WTC11 (cell line): Measurements from ENCODE around the gene BCAS3.
"Not testable (repeated sequence)": the region's sequence is repeated elsewhere in the genome, so short reads cannot be mapped to it uniquely, and the experiment has no call there.

Experiments used
- ATF6 ChIP-seq: sonication (generic); formaldehyde crosslinking; IDR thresholded peaks from 2 replicates; pipeline ENCODE4 v1.8.1; 2023; ENCODE audit warnings: mild to moderate bottlenecking, missing genetic modification reagents
- CBFB ChIP-seq: sonication (generic); formaldehyde crosslinking; IDR thresholded peaks from 2 replicates; pipeline ENCODE4 v1.8.1; 2022; ENCODE audit warnings: mild to moderate bottlenecking, low read depth, missing genetic modification reagents
- CREB1 ChIP-seq: sonication (generic); formaldehyde crosslinking; IDR thresholded peaks from 2 replicates; pipeline ENCODE4 v1.8.0; 2023; ENCODE audit warnings: mild to moderate bottlenecking, missing genetic modification reagents
- E2F1 ChIP-seq: sonication (generic); formaldehyde crosslinking; IDR thresholded peaks from 2 replicates; pipeline ENCODE4 v1.8.0; 2022; ENCODE audit warnings: mild to moderate bottlenecking, missing genetic modification reagents
- FOXJ3 ChIP-seq: sonication (generic); formaldehyde crosslinking; IDR thresholded peaks from 2 replicates; pipeline ENCODE4 v1.9.0; 2021; ENCODE audit warnings: missing genetic modification reagents, mild to moderate bottlenecking, borderline replicate concordance
- GTF2I ChIP-seq: fragments of 250-450 bp; sonication (Bioruptor Pico); conservative IDR thresholded peaks from 2 replicates; pipeline ENCODE4 v1.4.0; 2021; ENCODE audit warnings: mild to moderate bottlenecking
- JUN ChIP-seq: sonication (generic); formaldehyde crosslinking; IDR thresholded peaks from 2 replicates; pipeline ENCODE4 v1.8.0; 2023; ENCODE audit warnings: mild to moderate bottlenecking, missing genetic modification reagents
- NR2C2 ChIP-seq: sonication (generic); formaldehyde crosslinking; IDR thresholded peaks from 2 replicates; pipeline ENCODE4 v1.8.0; 2022; ENCODE audit warnings: mild to moderate bottlenecking, missing genetic modification reagents
- USF1 ChIP-seq: sonication (generic); formaldehyde crosslinking; IDR thresholded peaks from 2 replicates; pipeline ENCODE4 v1.8.0; 2022; ENCODE audit warnings: mild to moderate bottlenecking, missing genetic modification reagents
- ZNF423 ChIP-seq: fragments of 250-450 bp; sonication (Bioruptor Pico); IDR thresholded peaks from 2 replicates; pipeline ENCODE4 v2.1.2; 2022; ENCODE audit warnings: mild to moderate bottlenecking, moderate library complexity
- ZNF512 ChIP-seq: sonication (generic); formaldehyde crosslinking; IDR thresholded peaks from 2 replicates; pipeline ENCODE4 v1.8.1; 2022; ENCODE audit warnings: missing genetic modification reagents, borderline replicate concordance
- TF ChIP-seq, protein P1 (sequence below): fragments of 200-600 bp; IDR thresholded peaks from 2 replicates; pipeline ENCODE4 v1.8.0; 2022; ENCODE audit warnings: antibody characterized with exemption
- TF ChIP-seq, protein P2 (sequence below): sonication (generic); formaldehyde crosslinking; conservative IDR thresholded peaks from 2 replicates; pipeline ENCODE4 v1.8.1; 2022; ENCODE audit warnings: mild to moderate bottlenecking, missing genetic modification reagents

DNA sequence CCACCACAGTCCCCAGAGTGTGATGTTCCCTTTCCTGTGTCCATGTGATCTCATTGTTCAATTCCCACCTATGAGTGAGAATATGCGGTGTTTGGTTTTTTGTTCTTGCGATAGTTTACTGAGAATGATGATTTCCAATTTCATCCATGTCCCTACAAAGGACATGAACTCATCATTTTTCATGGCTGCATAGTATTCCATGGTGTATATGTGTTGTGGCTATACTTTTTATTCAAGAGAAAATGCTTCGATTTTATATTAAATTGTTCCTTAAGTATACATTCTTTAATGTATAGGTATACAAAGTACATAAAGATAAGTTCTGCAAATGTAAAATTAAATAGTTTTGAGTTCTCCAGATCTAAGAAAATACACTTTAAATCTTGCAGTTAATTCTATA lies 328.3 kb downstream of the BCAS3 start:
- TF ChIP-seq, protein P1, sequence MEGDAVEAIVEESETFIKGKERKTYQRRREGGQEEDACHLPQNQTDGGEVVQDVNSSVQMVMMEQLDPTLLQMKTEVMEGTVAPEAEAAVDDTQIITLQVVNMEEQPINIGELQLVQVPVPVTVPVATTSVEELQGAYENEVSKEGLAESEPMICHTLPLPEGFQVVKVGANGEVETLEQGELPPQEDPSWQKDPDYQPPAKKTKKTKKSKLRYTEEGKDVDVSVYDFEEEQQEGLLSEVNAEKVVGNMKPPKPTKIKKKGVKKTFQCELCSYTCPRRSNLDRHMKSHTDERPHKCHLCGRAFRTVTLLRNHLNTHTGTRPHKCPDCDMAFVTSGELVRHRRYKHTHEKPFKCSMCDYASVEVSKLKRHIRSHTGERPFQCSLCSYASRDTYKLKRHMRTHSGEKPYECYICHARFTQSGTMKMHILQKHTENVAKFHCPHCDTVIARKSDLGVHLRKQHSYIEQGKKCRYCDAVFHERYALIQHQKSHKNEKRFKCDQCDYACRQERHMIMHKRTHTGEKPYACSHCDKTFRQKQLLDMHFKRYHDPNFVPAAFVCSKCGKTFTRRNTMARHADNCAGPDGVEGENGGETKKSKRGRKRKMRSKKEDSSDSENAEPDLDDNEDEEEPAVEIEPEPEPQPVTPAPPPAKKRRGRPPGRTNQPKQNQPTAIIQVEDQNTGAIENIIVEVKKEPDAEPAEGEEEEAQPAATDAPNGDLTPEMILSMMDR = not testable (repeated sequence)
- TF ChIP-seq, protein P2, sequence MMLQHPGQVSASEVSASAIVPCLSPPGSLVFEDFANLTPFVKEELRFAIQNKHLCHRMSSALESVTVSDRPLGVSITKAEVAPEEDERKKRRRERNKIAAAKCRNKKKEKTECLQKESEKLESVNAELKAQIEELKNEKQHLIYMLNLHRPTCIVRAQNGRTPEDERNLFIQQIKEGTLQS = not testable (repeated sequence)
- not testable (repeated sequence) for TF ChIP-seq ZNF512 (CRISPR knock-in tag); E2F1; ZNF423; CREB1 (CRISPR knock-in tag); NR2C2; JUN (CRISPR knock-in tag); CBFB (CRISPR knock-in tag); ATF6 (CRISPR knock-in tag); FOXJ3 (CRISPR knock-in tag); GTF2I; USF1
